Kasumi-1 (cell line): Measurements from ENCODE around the gene OXLD1.

Experiments
- DNase-seq, 2 experiments: peaks; one replicate each; lab custom pipeline; 2025; lab: John Stamatoyannopoulos, UW

Gene OXLD1

GRCh38 chr17:81666342-81667191, at the start of gene OXLD1, which contains the start of gene CCDC137:
OXLD1 (minus strand) TSS chr17:81666605; CDS start chr17:81666577, 28 bp downstream.
CCDC137 (plus strand) TSS chr17:81666737; CDS start chr17:81666767, 30 bp downstream.
- DNase-seq: peak; percentile 97 to 98

GRCh38 chr17:81715107-81715871, 48.9 kb upstream of the OXLD1 start:
- DNase-seq: no peak

- no peak for DNase-seq
Observed at GRCh38 chr17:81714412-81715106, 48.2 kb upstream of the OXLD1 start.

- DNase-seq: no peak
Observed at GRCh38 chr17:81713556-81714411, 47.4 kb upstream of the OXLD1 start.

- no peak for DNase-seq
Observed at GRCh38 chr17:81713004-81713555, 46.7 kb upstream of the OXLD1 start.

GRCh38 chr17:81712468-81713003, 46.1 kb upstream of the OXLD1 start:
- DNase-seq: peak; percentile 36 to 50

- DNase-seq: peak; percentile 73 to 80
Observed at GRCh38 chr17:81711814-81712467, 45.5 kb upstream of the OXLD1 start, which contains the start of gene SLC25A10. SLC25A10 (plus strand) TSS chr17:81712284; CDS start chr17:81712427, 143 bp downstream.

GRCh38 chr17:81710514-81711308, 44.3 kb upstream of the OXLD1 start:
- DNase-seq: peak; percentile 87 to 89

GRCh38 chr17:81708739-81709185, 42.4 kb upstream of the OXLD1 start:
- no peak for DNase-seq

GRCh38 chr17:81707725-81708646, 41.6 kb upstream of the OXLD1 start:
- no peak for DNase-seq

GRCh38 chr17:81706757-81707624, 40.6 kb upstream of the OXLD1 start:
- peak in 1 of 2 experiments; percentile 16 for DNase-seq

GRCh38 chr17:81706232-81706611, 39.8 kb upstream of the OXLD1 start:
- no peak for DNase-seq

- DNase-seq: no peak
Observed at GRCh38 chr17:81705518-81706231, 39.3 kb upstream of the OXLD1 start.

GRCh38 chr17:81703747-81704654, 37.6 kb upstream of the OXLD1 start:
- DNase-seq: no peak
